ENCODE measurements around the gene RTL1.

- TF ChIP-seq CTCF (conservative IDR thresholded peaks at IDR 0.05) (no peak), ZFX (IDR thresholded peaks at IDR 0.05) (no peak)
These were observed 9.8 kb downstream of the RTL1 start for GRCh38 chr14:100893760-100894159.

Measured in C4-2B (cell line).